HG02623 (cell line): Measurements from ENCODE around the gene CNNM4.
"Not testable (repeated sequence)": the region's sequence is repeated elsewhere in the genome, so short reads cannot be mapped to it uniquely, and the experiment has no call there.

Source experiments
- ATAC-seq: cut with Tn5 transposase; IDR thresholded peaks from one replicate; pipeline ENCODE4 v1.9.1; 2021; ENCODE audit warnings: moderate library complexity; ENCODE audit not compliant: unreplicated experiment

The CNNM4 gene

DNA sequence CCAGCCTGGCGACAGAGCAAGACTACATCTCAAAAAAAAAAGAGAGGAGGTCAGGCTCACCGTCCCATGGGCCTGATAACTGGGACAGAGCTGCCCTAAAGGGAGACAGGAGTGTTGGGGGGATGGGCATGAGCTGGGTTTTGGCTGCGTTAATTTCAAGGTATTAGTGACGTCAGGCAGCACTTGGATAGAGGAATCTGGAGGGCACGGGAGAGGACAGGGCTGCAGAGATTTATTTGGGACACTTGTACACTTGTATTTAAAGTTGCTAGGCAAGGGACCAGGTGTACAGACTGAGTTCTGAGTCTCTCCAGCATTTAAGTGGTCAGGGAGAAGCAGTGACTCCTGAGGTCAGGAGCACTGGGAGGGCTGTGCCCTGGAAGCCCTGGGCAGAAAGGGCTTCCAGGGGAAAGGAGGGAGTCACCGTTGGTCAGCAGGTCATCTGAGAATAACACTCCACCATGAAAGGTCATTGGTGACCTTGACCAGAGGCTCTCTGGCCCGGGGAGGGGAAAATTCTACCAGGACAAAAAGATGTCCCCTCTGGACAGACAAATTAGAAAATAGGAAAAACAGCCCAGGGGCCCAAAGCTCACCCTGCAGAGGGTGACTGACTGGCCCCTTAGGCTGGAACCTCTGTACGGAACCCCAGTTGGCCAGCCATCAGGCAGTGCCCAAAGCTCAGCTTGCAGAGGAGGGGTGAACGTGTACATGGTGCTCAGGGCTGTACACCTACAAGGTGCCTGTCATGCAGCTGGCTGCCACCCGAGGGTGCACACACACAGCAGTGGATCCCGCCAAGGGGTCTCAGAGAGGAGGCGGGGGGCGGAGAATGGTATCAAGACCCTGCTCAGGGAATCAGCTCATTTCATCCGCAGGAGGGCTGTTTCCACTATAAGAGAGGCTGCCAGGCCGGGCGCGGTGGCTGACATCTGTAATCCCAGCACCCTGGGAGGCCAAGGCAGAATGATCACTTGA lies 32.4 kb downstream of the CNNM4 start:
- no peak for ATAC-seq

DNA sequence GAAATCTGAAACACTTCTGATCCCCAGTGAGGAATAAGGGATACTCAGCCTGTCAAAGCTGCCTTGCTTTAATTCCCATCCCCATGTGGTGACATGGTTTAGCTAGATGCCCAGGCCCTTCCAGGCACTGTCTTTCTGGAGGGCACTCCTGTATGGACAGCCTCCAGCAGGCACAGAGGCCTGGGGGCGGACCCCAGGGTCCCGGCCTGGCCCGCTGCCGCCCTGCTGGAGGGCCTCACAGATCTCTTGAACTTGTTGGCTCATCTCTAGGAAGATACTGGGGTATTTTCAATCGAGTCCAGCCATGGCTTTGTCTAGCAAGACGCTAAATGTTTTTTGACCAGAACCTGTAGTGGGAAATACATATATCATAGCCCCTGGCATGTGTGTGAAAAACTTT lies 34.4 kb downstream of the CNNM4 start:
- ATAC-seq: no peak

GRCh38 chr2:96796497-96796896 lies 35.8 kb downstream of the CNNM4 start:
- ATAC-seq: not testable (repeated sequence)

DNA sequence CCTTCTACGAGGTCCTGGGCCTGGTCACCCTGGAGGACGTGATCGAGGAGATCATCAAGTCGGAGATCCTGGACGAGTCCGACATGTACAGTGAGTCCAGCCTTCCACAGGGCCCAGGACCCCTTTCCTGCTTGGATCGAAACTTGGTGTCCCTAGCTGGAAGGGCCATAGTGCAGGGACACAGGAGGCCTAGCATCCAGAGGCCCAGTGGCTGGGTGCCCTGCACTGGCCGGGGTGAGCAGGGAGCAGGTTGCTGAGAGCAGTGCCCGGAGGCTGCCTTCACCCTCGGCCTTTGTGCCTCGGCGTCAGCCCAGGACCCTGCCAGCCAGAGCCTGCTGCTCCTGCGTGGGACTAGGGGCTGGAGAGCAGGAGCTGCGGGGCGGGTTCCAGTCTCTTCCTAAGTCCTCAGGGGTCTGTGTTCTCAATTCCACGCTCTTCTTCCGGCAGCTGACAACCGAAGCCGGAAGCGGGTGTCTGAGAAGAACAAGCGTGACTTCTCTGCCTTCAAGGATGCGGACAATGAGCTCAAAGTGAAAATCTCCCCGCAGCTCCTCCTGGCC lies 36.4 kb downstream of the CNNM4 start:
- no peak for ATAC-seq

DNA sequence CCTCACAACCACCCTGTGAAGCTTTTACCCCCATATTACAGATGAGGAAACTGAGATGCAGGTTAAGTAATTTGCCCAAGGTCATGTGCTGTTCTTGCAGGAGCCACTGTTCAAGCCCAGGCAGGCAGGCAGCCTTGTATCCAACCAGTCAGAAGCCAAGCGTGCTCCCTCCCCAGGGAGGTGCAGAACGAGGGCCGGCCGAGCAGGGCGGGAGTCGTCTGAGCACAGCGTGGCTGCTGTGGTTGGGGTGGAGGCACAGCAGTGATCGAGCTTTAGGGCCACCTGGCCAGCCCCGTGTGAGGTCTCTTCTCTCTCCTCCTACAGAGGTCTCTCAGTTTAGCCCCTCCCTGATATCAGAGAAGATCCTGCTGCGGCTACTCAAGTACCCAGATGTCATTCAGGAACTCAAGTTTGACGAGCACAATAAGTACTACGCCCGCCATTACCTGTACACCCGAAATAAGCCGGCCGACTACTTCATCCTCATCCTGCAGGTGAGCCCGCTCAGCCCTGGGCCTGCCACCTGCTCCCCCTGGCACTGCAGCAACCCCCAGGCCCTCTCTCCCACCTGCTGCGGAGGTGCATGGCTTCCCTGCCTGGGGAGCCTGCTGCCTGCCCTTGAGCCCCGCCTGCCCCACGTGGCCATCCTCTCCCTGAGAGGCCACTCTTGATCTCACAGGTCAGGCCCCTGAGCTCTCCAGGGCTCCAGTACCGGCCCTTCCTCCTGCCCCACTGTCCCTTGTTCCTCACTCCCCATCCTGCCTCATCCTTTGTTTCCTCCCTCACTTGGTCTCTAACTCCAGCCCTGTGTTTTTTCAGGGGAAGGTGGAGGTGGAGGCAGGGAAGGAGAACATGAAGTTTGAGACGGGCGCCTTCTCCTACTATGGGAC lies 38.3 kb downstream of the CNNM4 start:
- no peak for ATAC-seq

- ATAC-seq: no peak
Observed at GRCh38 chr2:96799623-96799935, 38.9 kb downstream of the CNNM4 start.

- no peak for ATAC-seq
Observed at GRCh38 chr2:96800061-96801004, 39.6 kb downstream of the CNNM4 start.

GRCh38 chr2:96801005-96801785 lies 40.5 kb downstream of the CNNM4 start:
- ATAC-seq: no peak

GRCh38 chr2:96801786-96802595 lies 41.3 kb downstream of the CNNM4 start:
- no peak for ATAC-seq

DNA sequence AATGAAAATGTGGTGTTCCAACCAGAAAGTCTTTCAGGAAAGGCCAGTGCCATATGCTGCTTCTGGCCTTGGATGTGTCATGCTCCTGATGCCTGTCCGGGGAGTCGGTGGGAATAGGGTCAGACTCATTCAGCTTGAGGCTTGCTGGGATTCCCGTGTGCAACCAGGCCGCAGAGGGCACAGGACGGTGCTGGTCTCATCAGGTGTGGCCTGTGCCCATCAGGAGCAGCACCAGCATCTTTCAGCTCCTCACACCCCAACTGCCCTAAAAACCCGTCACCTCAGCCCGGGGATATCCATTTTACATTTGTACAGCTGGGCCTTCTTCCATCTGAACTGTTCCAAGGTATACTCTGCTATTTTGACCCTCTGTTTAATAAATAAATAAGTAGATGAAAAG lies 42.0 kb downstream of the CNNM4 start:
- no peak for ATAC-seq

- ATAC-seq: no peak
Observed at GRCh38 chr2:96804986-96805385, 44.3 kb downstream of the CNNM4 start.

GRCh38 chr2:96805946-96806345 lies 45.2 kb downstream of the CNNM4 start:
- not testable (repeated sequence) for ATAC-seq

- no peak for ATAC-seq
Observed at GRCh38 chr2:96806468-96807126, 45.9 kb downstream of the CNNM4 start.

GRCh38 chr2:96807127-96807471 lies 46.4 kb downstream of the CNNM4 start:
- no peak for ATAC-seq

- ATAC-seq: no peak
Observed at GRCh38 chr2:96808176-96808837, 47.6 kb downstream of the CNNM4 start.

DNA sequence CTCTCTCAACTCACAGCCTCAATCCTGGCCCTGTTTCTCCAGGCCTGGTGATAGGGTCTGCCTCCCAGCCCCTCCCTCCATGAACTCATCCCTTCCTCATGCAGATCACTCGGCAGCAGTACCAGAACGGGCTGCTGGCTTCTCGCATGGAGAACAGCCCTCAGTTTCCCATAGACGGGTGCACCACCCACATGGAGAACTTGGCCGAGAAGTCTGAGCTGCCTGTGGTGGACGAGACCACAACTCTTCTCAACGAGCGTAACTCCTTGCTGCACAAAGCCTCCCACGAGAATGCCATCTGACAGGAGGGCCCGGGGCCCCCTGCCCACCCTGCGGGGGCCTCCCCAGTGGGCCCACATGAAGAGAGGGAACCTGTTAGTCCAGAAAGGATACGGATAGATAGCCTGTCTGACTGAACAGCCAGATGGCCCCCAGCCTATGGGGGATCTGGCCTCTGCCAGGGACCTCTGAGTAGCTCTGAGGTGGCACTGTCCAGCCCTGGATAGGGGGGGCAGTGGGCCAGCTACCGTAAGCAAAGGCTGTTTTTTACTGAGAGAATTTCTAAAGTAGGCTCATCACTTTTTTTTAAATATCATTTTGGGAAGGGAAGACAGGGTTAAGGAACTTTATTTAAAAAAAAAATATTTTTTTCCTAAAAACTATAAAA lies 48.6 kb downstream of the CNNM4 start:
- ATAC-seq: no peak
